Mesenchymal stem cell (in vitro differentiated cells and primary cell): Measurements from ENCODE around the gene KCNQ5.
A peak's percentile ranks its signal among the peaks of the same experiment; 100 is the strongest.

ENCODE experiments used
- DNase-seq: peaks from one replicate; pipeline ENCODE4 v3.0.0-alpha.2; 2013
- H2AFZ ChIP-seq: one replicate; pipeline ENCODE4 v1.6.1; 2013; ENCODE audit warnings: low read depth, mild to moderate bottlenecking, control low read depth, inconsistent platforms, low read length, moderate library complexity
- H2AK5ac ChIP-seq: 2 replicates; pipeline ENCODE4 v1.6.1; 2013; ENCODE audit warnings: low read length, moderate library complexity, mild to moderate bottlenecking, inconsistent platforms; ENCODE audit not compliant: severe bottlenecking
- H2BK120ac ChIP-seq: one replicate; pipeline ENCODE4 v1.6.1; 2013; ENCODE audit warnings: low read depth, mild to moderate bottlenecking, inconsistent platforms, low read length, moderate library complexity
- H2BK12ac ChIP-seq, 2 experiments: one replicate each; pipeline ENCODE4 v1.6.1; 2013; ENCODE audit warnings: inconsistent platforms in 2 of 2, low read length in 2 of 2, mild to moderate bottlenecking in 2 of 2, moderate library complexity in 2 of 2, control low read depth in 1 of 2
- H2BK15ac ChIP-seq: one replicate; pipeline ENCODE4 v1.6.1; 2013; ENCODE audit warnings: mild to moderate bottlenecking, low read depth, inconsistent platforms; ENCODE audit not compliant: poor library complexity, severe bottlenecking
- H2BK5ac ChIP-seq: 2 replicates; pipeline ENCODE4 v1.6.1; 2013; ENCODE audit warnings: low read depth, mild to moderate bottlenecking, low read length, control low read depth, inconsistent platforms; ENCODE audit not compliant: poor library complexity, severe bottlenecking
- H3K14ac ChIP-seq, 2 experiments: one replicate each; pipeline ENCODE4 v1.6.1; 2013; ENCODE audit warnings: inconsistent platforms in 2 of 2, low read length in 2 of 2, control low read depth in 1 of 2, mild to moderate bottlenecking in 1 of 2, moderate library complexity in 1 of 2
- H3K18ac ChIP-seq, 2 experiments: one replicate each; pipeline ENCODE4 v1.6.1; 2013; ENCODE audit warnings: inconsistent platforms in 2 of 2, low read length in 2 of 2, control low read depth in 1 of 2, low read depth in 1 of 2, mild to moderate bottlenecking in 1 of 2
- H3K23ac ChIP-seq, 2 experiments: one replicate each; pipeline ENCODE4 v1.6.1; 2013; ENCODE audit warnings: inconsistent platforms in 2 of 2, low read length in 2 of 2, mild to moderate bottlenecking in 2 of 2, moderate library complexity in 2 of 2, control low read depth in 1 of 2
- H3K27ac ChIP-seq: 2 replicates; pipeline ENCODE4 v1.5.1; 2013; ENCODE audit warnings: mild to moderate bottlenecking, moderate library complexity, low read length, control low read depth, inconsistent platforms; ENCODE audit not compliant: poor library complexity, severe bottlenecking
- H3K27me3 ChIP-seq, 2 experiments: 2 replicates each; pipeline versions ENCODE4 v1.6.1 to v1.7.0; 2013; ENCODE audit warnings: low read length in 2 of 2, mild to moderate bottlenecking in 2 of 2, moderate library complexity in 2 of 2, control low read depth in 1 of 2, inconsistent platforms in 1 of 2; ENCODE audit not compliant: control insufficient read depth in 1 of 2, insufficient read depth in 1 of 2
- H3K36me3 ChIP-seq, 2 experiments: 2 replicates each; pipeline versions ENCODE4 v1.6.1 to v1.7.0; 2013; ENCODE audit warnings: low read length in 2 of 2, control low read depth in 1 of 2, inconsistent platforms in 1 of 2, low read depth in 1 of 2, mild to moderate bottlenecking in 1 of 2; ENCODE audit not compliant: insufficient read depth in 2 of 2, control insufficient read depth in 1 of 2
- H3K4ac ChIP-seq, 2 experiments: one replicate each; pipeline ENCODE4 v1.6.1; 2013; ENCODE audit warnings: inconsistent platforms in 2 of 2, low read length in 2 of 2, mild to moderate bottlenecking in 2 of 2, moderate library complexity in 2 of 2, control low read depth in 1 of 2, low read depth in 1 of 2
- H3K4me1 ChIP-seq: 2 replicates; pipeline ENCODE4 v1.6.1; 2013; ENCODE audit warnings: low read depth, low read length, control low read depth; ENCODE audit not compliant: control insufficient read depth, insufficient read depth
- H3K4me2 ChIP-seq: 2 replicates; pipeline ENCODE4 v1.6.1; 2013; ENCODE audit warnings: low read length, mild to moderate bottlenecking, inconsistent platforms; ENCODE audit not compliant: poor library complexity, severe bottlenecking
- H3K4me3 ChIP-seq, 2 experiments: 2 replicates each; pipeline versions ENCODE4 v1.5.1 to v1.7.0; 2013; ENCODE audit warnings: low read length in 2 of 2, mild to moderate bottlenecking in 2 of 2, control low read depth in 1 of 2, low read depth in 1 of 2; ENCODE audit not compliant: insufficient read depth in 1 of 2
- H3K79me1 ChIP-seq: replicated peaks from 2 replicates; pipeline ENCODE4 v1.6.1; 2013; ENCODE audit warnings: mild to moderate bottlenecking, control low read depth, low read length, inconsistent platforms; ENCODE audit not compliant: poor library complexity, severe bottlenecking
- H3K9ac ChIP-seq: 2 replicates; pipeline ENCODE4 v1.7.0; 2013; ENCODE audit warnings: mild to moderate bottlenecking, low read length, moderate library complexity
- H3K9me3 ChIP-seq: 2 replicates; pipeline ENCODE4 v1.7.0; 2013; ENCODE audit warnings: mild to moderate bottlenecking, low read length; ENCODE audit not compliant: control insufficient read depth
- H4K8ac ChIP-seq: one replicate; pipeline ENCODE4 v1.6.1; 2013; ENCODE audit warnings: inconsistent platforms, mild to moderate bottlenecking, low read length, moderate library complexity
- H4K91ac ChIP-seq: one replicate; pipeline ENCODE4 v1.6.1; 2013; ENCODE audit warnings: mild to moderate bottlenecking, low read length, inconsistent platforms
- WGBS: methylation state at CpG from one replicate; pipeline ENCODE4 v1.1.7; 2013; ENCODE audit warnings: mixed read lengths; 5-methylcytosine and 5-hydroxymethylcytosine counted together

The KCNQ5 gene

DNA sequence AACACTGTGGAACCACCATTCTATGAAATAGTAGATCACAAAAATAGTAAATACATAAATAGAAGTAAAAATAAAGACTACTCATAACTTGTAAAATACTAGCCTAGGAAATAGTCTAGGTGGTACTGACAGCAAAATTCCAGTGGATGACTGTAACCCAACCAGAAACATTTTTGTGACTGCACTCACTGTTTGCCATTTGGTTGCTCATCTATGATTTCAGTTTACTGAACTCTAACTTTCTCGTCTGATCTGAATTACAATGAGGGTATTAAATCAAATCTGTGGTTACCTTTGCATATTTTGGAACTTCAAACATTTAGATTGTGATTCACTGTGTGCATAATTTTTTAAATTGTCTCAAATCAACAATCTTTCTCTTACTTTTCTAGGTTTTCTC is 452.3 kb downstream of the KCNQ5 start:
- WGBS = no CpG with 5 or more reads among the region's 1 CpG
- no peak overlapping the region for H4K91ac ChIP-seq
- H3K9me3 ChIP-seq = no peaks in the 10 kb centered on the region
- H2BK12ac ChIP-seq = no peak overlapping the region
- no peaks in the 10 kb centered on the region for H3K36me3 ChIP-seq
- no peak overlapping the region for H3K27ac ChIP-seq
- H3K4me3 ChIP-seq = no peak overlapping the region
- H3K14ac ChIP-seq = no peak overlapping the region
- no peak overlapping the region for H3K9ac ChIP-seq
- no peak overlapping the region for H3K18ac ChIP-seq
- H3K4ac ChIP-seq = no peak overlapping the region
- no peak overlapping the region for H4K8ac ChIP-seq
- no peak overlapping the region for H2BK5ac ChIP-seq
- no peaks in the 10 kb centered on the region for H3K79me1 ChIP-seq
- H2AFZ ChIP-seq = no peak overlapping the region
- no peak for DNase-seq
- no peak overlapping the region for H3K4me2 ChIP-seq
- no peaks in the 10 kb centered on the region for H3K4me1 ChIP-seq
- no peaks in the 10 kb centered on the region for H3K27me3 ChIP-seq
- H3K23ac ChIP-seq = no peak overlapping the region
- no peak overlapping the region for H2BK120ac ChIP-seq
- no peak overlapping the region for H2BK15ac ChIP-seq
- H2AK5ac ChIP-seq = no peak overlapping the region

DNA sequence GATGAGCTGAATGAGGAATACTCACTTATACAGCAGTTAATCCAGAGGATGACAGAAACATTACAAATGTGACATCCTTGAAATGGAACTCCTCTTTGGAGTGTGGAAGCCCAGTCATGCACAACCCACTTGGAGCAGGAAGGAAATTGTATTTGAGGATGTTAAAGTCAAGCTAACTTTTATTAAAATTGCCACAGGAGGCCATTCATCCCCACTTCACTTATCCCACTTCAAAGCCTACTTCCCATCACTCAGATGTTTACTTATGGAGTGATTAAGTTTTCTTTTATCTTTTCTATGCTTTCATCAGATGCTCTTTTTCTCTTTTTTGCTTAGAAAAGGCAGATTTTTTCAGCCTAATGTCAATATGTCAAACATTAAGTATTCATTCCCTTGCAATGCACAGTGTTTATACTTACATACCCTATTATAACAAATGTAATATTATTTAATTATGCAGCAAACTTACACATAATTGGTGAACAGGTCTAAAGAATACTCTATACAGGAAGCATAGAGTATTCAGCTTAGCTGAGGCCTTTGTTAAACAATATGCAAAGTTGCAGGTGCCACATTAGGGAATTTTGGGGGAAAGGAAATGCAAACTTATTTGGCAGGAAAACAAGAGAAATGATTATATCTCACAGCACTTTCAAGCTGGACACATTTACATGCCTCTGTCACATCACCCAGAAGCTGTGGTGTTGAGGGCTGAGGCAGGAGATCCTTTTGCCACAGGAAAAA is 454.5 kb downstream of the KCNQ5 start:
- H4K91ac ChIP-seq = no peak overlapping the region
- H3K9me3 ChIP-seq = no peaks in the 10 kb centered on the region

DNA sequence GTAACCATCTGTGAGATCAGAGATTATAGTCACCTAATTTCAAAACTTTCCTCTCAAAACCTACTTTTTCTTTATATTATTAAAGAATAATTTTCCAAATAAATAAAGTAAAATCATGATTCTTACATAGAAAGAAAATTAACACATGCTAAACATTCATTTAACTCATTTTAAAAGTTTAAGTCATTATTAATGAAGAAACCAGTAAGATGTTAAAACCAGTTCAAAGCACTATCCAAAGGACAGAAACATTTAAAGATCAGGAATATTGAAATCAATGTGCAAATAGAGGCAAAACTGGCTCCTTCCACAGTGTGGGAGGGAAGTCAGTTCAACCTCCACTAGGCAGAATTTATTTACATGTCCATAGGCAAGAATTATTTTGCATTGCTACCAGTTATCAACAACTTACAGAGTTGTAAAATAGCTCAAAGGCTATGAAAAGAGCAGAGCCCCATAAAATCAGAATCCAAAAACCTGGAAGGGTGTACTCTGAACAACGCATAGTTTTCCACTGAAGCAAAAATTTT is 456.5 kb downstream of the KCNQ5 start:
- Histone ChIP-seq H3K9me3 (no peaks in the 10 kb centered on the region), H2BK120ac (no peak overlapping the region), H2BK12ac (no peak overlapping the region), H3K4me3 (no peak overlapping the region), H3K18ac (no peak overlapping the region), H3K79me1 (no peaks in the 10 kb centered on the region), H4K8ac (no peak overlapping the region), H3K27ac (no peak overlapping the region), H3K27me3 (no peaks in the 10 kb centered on the region), H3K14ac (no peak overlapping the region), H2BK5ac (no peak overlapping the region), H3K4me2 (no peak overlapping the region), H2AFZ (no peak overlapping the region), H3K9ac (no peak overlapping the region), H2BK15ac (no peak overlapping the region), H4K91ac (no peak overlapping the region), H3K4ac (no peak overlapping the region), H2AK5ac (no peak overlapping the region), H3K23ac (no peak overlapping the region), H3K4me1 (no peaks in the 10 kb centered on the region), H3K36me3 (no peaks in the 10 kb centered on the region)
- WGBS = no CpG with 5 or more reads among the region's 1 CpG
- DNase-seq = no peak

More for the DNA sequence above, 454.5 kb downstream of the KCNQ5 start:
- Histone ChIP-seq H2BK5ac (no peak overlapping the region), H3K36me3 (no peaks in the 10 kb centered on the region), H3K9ac (no peak overlapping the region), H3K79me1 (no peaks in the 10 kb centered on the region), H3K4me3 (no peak overlapping the region), H3K27me3 (no peaks in the 10 kb centered on the region), H2AK5ac (no peak overlapping the region), H3K4me2 (no peak overlapping the region), H3K18ac (no peak overlapping the region), H3K4ac (no peak overlapping the region), H4K8ac (no peak overlapping the region), H3K27ac (no peak overlapping the region), H2BK120ac (no peak overlapping the region), H2AFZ (no peak overlapping the region), H2BK15ac (no peak overlapping the region), H3K14ac (no peak overlapping the region), H3K23ac (no peak overlapping the region), H3K4me1 (no peaks in the 10 kb centered on the region), H2BK12ac (peak overlapping the region in 1 of 2 experiments; percentile 52)
- DNase-seq = no peak

DNA sequence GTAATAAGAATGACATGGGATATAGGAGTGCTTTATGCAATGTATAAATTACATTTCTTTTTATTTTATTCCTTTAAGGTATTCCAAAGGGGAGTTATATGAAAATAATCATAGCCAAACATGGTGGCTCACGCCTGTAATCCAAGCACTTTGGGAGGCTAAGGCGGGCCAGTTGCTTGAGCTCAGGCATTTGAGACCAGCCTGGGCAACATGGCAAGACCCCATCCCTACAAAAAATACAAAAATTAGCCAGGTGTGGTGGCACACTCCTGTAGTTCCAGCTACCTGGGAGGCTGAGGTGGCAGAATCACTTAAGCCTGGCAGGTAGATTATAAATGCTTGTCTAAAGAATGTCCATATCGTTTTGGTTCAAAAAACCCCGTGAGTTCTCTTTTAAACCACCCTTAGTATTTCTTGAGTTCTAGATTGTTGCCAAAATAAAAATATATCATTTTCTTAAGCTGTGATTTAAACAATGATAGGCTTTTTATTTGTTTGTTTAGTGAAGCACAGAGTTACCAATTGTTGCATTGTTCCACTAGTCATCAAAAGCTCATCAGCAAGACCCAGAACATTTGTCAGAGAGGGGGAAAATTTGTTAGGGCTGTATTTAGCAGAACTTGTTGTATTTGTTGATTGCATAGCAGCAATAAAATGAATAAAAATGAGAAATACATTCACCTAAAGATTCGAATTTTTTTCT is 457.2 kb downstream of the KCNQ5 start:
- Histone ChIP-seq H2AK5ac (no peak overlapping the region), H3K27ac (no peak overlapping the region), H3K36me3 (no peaks in the 10 kb centered on the region), H2AFZ (no peak overlapping the region), H3K79me1 (no peaks in the 10 kb centered on the region), H3K23ac (no peak overlapping the region), H2BK12ac (no peak overlapping the region), H3K9ac (no peak overlapping the region), H3K14ac (no peak overlapping the region), H2BK120ac (no peak overlapping the region), H3K18ac (no peak overlapping the region), H3K4ac (no peak overlapping the region), H2BK5ac (no peak overlapping the region), H3K4me1 (no peaks in the 10 kb centered on the region), H4K91ac (no peak overlapping the region), H3K27me3 (no peaks in the 10 kb centered on the region), H3K4me2 (no peak overlapping the region), H2BK15ac (no peak overlapping the region), H4K8ac (no peak overlapping the region), H3K9me3 (no peaks in the 10 kb centered on the region), H3K4me3 (no peak overlapping the region)
- no peak for DNase-seq
- 100% methylated on average over 2 of the region's 5 CpGs for WGBS
